ENCODE data around the gene DEUP1.

DNA sequence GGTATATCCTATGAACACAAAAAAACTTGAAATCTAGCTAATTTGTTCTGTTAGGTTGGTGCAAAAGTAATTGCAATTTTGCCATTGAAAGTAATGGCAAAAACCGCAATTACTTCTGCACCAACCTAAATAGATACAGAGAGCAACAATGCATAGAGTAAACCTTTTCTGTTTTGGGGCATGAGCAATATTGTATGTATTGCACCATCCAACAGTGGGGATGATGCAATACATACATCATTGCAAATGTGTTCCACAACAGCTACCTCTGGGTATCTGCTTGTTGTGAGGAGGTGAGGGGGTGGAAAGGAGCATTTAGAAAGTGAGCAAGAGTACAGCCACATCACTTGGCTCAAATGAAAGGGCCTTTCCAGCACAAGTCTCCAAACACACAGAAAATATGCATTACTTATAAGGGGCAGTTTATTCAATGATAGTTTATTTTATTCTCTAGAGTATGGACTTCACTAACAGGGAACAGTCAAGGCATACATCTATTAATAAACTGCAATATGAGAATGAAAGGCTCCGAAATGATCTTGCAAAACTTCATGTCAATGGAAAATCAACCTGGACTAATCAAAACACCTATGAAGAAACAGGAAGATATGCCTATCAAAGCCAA, 77.3 kb downstream of the DEUP1 start:
- TF ChIP-seq CTCF (IDR thresholded peaks at IDR 0.05) (no peak), EP300 (IDR thresholded peaks at IDR 0.05) (no peak), POLR2A (IDR thresholded peaks at IDR 0.05) (no peak)
